NCI-H146 treated with DMSO at 0.1 percent for 48 hours (cell line): ENCODE results near the gene GOLGB1.

ENCODE experiments used
- DNase-seq: peaks from one replicate; lab custom pipeline; 2025; ENCODE audit not compliant: unreplicated experiment; lab: John Stamatoyannopoulos, UW

GOLGB1 gene

DNA sequence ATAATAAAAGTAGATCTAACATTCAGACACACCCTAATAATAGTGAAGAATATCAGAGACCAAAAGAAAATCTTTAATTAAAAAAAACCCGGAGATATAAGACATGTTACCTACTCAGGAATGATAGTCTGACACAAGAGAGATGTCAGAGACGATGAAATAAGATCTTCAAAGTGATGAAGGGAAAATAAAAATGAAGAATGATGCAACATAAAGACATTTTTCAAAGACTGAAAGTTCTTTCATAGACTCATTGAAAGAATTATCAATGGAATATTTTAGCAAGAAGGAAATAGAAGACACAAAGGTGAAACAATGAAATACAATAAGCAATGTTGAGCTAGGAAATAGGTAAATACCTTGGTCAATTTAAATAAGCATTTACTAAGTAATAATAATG lies 108.4 kb downstream of the GOLGB1 start:
- DNase-seq = no peak

DNA sequence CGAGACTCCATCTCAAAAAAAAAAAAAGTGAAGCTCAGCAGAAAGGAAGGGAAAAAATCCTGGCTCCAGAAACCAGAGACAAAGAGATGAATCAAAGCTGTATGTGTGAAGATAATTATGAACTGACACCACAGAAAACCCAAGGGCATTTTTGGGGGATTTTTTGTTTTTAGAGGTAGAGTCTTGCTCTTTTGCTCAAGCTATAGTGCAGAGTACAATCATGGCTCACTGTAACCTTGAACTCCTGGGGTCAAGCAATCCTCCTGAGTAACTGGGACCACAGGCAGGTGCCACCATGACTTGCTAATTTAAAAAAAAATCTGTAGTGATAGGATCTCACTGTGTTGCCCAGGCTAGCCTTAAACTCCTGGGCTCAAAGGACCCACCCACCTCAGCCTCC lies 111.6 kb downstream of the GOLGB1 start:
- no peak for DNase-seq

DNA sequence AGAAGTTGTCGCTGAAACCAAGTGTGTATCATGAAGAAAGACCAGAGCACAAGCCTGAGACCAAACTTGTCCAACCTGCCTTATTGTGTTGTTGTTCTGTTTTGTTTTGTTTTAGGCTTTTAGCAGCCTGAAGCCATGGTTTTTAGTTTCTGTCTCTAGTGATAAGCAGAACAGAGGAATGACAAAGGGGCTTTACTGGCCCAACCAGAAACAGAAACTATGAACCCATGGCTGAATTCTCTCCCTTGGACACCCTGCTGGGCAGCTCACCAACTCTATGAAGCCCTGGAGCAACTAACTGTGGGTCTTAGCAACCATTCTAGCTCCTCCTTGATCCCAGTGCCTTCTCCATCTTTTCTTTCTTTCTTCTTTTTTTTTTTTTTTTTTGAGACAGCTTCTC lies 119.2 kb downstream of the GOLGB1 start:
- DNase-seq = no peak

DNA sequence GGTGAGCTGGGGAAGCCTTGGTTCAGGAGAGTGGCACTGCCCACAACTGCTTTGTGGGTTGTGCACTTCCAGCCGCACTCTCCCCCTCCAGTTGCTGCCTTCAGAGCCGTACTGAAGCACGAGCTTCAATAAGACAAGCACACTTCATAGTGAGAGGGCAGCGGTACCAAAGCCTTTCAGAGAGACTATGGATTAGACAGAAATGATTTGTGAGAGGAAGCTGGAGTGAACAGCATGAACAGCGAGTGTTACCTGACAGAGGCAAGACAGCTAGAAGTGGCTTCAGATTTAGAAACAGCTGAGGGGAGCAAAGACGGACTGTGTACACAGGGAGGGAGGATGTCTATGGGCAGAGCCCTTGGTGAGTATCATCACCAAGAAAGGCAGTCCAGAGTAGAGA lies 119.9 kb downstream of the GOLGB1 start:
- DNase-seq = no peak

DNA sequence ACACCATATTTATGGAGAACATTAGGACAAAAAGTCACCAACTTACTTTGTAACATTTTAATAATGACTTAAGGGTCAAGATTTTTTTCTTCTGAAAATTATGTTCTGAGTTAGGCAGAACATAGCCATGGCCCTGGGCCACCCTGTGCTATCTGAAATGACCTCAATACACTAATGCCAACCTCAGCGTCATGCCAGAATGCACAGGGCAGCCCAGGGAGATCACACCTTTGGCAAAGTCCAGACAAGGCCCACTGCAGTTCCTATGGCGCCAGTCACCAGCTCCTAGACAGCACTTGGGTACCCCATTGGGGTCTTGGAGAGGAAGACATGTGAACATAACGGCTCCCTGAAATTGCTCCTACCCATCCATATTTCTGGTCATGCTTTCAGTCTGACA lies 121.9 kb downstream of the GOLGB1 start:
- DNase-seq = no peak

DNA sequence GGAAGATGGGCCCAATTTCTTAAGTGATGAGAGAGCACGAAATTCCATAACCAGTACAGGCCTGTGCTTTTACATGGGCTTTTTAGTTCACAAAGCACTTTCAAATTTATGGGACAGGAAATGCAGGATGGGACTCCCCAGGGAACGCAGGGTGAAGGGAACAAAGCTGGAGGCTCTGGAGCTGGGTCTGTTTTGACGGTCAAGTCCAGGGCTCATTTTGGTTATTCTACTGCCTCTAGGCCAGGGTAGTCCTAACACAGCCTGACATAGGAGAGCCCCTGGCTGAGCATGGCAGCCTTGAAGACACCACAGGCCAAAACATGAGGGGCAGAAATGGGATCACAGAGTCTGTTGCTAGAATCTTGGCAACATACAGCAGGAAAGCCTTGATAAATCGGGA lies 122.3 kb downstream of the GOLGB1 start:
- DNase-seq = no peak

DNA sequence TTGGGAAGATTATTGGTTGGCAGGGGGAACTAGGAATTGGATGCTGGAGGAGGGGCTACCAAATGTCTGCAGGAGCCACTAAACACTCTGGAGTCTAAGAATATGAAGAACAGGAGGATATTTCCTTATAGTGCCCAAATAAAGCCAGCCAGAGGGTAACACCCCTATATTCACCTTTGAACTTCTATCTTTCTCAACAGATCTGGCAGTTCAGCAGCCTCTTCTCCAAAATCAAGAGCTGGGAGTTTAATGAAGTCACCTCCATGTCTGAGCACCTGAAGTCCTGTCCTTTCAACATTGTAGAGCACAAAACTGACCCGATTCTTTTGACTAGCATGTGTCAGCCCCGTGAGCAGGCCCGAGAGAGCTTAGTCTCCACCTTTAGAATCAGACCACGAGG lies 123.0 kb downstream of the GOLGB1 start:
- DNase-seq = no peak

DNA sequence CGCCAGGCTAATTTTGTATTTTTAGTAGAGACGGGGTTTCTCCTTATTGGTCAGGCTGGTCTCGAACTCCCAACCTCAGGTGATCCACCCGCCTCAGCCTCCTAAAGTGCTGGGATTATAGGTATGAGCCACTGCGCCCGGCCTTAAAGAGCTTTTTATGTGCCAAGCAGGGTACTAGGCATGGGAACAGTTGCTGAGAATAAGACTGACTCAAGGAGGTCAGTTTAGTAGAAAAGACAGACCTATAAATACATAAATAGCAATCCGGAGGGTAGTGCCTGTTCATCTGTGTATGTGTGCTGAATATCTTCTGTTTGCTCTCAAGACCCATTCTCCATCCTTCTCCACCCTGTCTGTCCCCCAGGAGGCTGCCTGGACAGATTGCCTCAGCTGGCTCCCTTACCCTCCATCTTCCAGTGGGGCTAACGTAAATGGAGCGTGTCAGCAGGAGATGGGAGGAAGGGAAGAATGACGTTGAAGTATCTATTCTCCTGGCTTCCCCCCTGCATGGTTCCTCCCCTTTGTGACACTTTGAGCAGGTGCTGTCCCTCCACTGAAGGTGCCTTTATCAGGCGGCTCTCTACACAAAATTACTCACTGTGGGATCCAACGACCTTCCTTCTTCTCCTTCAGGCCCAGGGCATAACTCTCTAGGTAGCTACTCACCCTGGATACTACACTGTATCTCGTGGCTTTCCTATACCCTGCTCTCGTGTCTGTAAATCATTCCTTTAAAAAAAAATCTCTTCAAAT lies 125.2 kb downstream of the GOLGB1 start:
- DNase-seq = peak; percentile 77

DNA sequence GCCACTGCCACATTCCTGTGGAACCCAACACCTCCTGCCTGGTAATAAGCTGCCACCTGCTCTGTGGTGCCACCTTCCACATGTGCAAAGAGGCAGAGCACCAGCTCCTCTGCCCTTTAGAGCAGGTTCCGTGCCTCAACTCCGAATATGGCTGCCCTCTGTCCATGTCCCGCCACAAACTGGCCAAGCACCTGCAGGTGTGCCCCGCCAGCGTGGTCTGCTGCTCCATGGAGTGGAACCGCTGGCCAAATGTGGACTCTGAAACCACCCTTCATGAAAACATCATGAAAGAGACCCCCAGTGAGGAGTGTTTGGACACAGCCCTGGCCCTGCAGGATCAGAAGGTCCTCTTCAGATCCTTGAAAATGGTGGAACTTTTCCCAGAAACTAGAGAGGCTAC lies 128.1 kb downstream of the GOLGB1 start:
- DNase-seq = no peak

DNA sequence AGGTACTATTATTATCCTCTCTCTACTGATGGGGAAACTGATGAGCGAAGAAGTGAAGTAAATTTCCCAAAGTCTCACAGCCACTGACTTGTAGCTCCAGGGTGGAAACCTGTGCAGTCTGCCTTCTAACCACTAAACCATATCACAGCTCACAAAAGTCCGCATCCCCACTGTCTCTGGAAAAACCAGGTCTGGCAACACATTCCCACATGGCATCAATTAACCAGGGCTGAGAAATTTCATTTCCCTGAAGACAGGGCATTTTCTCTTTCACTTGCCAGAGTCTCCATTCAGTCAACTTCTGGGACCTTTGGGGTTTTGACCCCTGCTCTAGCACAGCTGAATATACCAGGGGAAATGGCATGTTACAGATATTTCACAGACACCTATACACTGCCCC lies 129.8 kb downstream of the GOLGB1 start:
- DNase-seq = no peak
